HG03159 (cell line): Measurements from ENCODE around the gene PRKAR2B.
A peak's percentile ranks its signal among the peaks of the same experiment; 100 is the strongest.
"Not testable (repeated sequence)": the region's sequence is repeated elsewhere in the genome, so short reads cannot be mapped to it uniquely, and the experiment has no call there.

ENCODE experiments used
- ATAC-seq: cut with Tn5 transposase; IDR thresholded peaks from one replicate; pipeline ENCODE4 v1.9.1; 2021; ENCODE audit warnings: mild to moderate bottlenecking, moderate library complexity; ENCODE audit not compliant: unreplicated experiment

Gene PRKAR2B

DNA sequence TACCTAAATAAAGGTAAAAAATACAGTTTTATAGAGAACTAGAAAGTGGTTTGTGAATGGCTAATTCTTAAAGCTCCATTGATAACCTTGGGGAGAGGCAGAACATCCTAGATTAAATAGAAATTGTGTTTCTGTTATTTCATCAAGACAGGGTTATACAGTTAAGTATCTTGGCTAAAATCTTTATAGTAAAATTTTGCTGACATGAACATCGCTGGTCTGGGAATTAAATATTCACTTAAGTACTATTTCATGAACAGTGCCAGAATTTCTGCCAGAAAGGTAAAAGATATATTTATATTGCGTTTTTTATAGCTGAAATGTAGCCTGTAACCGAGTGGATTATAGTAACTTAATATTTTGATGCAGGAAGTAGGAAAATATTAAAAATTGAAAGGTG, 70.6 kb downstream of the PRKAR2B start:
- no peak for ATAC-seq

DNA sequence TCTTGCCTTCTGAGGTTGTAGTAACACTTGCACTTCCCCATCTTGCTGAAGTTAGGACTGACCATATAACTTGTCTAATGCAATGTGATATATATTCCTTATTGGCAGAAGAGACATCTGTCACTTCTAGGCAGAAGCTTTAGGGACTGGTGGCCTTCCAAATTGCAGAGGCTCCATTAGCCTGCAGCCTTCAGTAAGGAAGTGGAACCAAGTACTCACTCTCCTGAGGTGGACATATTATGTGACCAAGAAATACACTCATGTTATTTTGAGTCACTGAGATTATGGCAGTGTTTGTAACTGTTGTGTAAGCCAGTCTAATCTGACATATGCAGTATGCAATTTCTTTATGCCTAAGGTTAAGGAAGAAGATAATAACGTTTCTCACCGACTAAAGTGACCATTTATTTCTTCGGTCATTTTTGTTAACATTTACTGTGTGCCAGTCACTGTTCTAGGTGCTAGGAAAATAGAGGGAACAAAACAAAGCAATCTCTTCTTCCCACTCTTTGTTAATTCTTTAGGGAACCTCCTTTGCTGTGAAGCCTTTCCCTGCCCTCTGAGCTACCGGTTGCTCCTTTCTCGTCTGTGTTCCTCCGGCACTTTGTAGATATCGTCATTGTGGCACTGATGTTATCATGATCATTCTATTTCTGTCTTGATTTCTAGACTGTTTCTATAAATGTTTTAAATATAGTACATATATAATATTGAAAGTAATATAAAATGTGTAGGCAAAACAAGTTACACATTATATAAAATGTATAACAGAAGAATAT, 71.4 kb downstream of the PRKAR2B start:
- ATAC-seq = no peak

DNA sequence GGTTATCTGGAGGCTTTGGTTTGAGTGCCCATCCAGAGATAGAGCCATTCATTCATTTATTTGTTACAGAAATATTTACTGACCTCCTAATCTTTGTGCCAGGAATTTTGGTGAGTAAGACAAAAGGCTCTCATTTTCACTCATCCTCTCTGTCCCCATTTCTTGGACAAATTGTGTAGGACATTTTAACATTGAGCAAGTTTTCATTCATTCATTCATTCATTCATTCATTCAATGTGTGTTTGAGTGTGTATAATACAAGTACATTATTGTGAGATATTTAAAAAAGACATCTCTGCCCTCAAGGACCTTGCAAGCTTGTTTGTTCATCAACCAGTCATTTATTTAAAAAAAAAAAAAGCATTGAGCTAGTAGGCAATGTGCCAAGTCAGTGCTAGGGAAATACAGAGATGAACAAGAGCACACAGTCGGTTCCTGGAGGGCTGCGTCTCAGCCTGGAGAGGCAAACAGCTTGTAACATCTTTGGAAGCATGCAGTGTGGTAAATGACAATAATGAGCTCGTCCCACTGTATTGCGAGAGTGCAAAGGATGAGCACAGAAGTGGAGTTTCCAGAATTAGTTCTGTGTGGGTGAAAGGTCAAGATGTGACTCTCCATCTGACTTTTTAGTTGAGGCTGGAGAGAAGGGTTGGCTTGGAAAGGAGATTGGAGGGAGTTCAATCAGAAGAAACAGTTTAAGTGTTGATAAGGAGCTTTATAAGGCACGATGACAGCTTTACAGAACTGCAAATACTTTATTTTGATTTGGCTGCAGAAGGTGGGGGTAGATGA, 73.8 kb downstream of the PRKAR2B start:
- ATAC-seq = no peak

DNA sequence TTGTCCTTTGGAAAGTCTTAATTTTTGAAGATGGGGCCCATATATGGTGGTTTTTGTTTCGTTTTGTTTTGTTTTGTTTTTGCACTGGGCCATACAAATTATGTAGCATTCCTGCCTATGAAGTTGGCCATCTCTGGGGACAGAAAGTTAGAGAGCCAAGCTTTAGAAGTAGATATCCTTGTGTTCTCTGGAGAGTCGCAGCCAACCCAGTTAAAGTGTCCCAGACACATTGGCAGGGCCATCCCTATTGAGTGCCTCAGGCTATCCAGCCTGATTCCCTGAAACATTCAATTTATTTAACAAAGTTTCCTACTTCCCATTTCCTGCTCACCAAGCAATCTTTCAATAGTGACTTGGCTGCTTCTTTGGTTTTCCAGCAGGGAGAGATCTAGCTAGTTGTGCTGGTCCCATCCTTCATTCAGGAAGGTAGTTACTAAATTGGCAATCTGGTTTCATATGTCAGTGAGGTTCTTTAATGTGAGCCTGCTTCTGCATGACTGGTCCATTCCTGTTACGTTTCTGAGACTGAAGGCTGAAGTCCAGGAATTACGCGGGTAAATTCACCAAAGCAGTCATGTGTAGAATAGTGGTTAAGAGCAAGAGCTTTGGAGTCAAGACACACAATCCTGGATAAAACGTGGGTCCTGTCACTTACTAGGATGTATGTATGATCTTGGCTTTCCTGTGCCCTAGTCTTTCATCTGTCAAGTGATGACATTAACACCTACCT, 75.0 kb downstream of the PRKAR2B start:
- no peak for ATAC-seq

GRCh38 chr7:107122486-107122911, 78.0 kb downstream of the PRKAR2B start:
- ATAC-seq = no peak

- ATAC-seq = no peak
These were observed 78.9 kb downstream of the PRKAR2B start for GRCh38 chr7:107123392-107123791.

DNA sequence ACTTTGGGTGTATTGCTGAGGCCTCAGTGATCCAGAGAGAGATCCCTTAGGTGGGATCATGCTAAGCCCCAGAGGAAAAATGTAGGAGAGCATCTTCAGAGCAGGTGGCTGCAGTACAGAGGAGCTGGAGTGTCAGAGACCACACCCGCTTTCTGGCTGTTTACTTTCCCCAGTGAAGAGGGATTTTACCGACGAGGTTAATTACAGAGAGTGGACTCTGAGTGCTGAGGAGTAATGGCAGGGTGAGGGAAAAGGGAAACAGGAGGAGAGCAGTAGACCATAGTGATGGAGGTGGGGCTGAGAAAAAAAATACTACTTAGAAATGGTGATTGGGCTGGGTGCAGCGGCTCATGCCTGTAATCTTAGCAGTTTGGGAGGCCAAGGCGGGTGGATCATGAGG, 81.0 kb downstream of the PRKAR2B start:
- no peak for ATAC-seq

GRCh38 chr7:107128217-107128616, 83.7 kb downstream of the PRKAR2B start:
- no peak for ATAC-seq

- no peak for ATAC-seq
These were observed 84.2 kb downstream of the PRKAR2B start for GRCh38 chr7:107128748-107129147.

GRCh38 chr7:107130487-107131220, 86.1 kb downstream of the PRKAR2B start:
- ATAC-seq = no peak

DNA sequence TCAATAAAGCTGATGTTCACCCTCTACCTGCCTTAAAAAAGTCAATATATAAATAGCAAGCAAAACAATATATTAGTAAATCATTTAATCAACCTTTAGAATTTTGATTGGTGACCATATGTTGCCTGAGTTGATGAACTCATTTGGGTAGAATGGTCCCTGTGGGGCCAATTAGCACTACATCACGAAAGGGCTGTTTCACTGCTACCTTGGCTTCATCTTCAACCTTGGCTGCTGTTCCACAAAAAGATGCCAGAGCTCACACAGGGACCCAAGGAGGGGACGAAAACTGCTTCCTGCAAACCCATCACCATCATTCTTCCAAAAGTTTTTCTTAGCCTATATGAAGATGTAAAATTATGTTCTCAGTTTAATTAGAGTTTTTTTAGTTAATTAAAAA, 88.9 kb downstream of the PRKAR2B start:
- ATAC-seq = no peak

- no peak for ATAC-seq
These were observed 94.4 kb downstream of the PRKAR2B start for GRCh38 chr7:107138696-107139420.

GRCh38 chr7:107143875-107144274, 99.4 kb downstream of the PRKAR2B start:
- not testable (repeated sequence) for ATAC-seq

- no peak for ATAC-seq
These were observed 100.7 kb downstream of the PRKAR2B start for GRCh38 chr7:107145067-107145838.

- no peak for ATAC-seq
These were observed 103.2 kb downstream of the PRKAR2B start for GRCh38 chr7:107147464-107148393.

DNA sequence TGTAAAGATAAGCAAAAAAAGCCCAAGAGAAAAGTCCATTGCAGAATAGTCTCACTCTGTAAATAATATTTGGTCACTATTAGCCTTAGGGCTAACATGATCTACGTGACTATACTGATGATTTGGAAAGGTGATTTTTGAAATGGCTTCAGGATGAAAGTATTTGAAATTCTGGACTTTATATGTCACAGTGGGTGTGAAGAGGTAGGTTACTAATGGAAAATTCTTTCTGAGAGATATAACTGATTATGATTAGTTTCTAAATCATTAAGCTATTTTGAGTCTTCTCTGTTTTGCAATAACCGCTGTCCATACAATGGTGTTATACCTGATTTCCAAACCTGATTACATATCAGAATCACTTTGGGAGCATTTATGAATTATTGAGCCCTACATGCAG, 104.2 kb downstream of the PRKAR2B start:
- no peak for ATAC-seq

GRCh38 chr7:107149863-107150262, 105.4 kb downstream of the PRKAR2B start:
- ATAC-seq = no peak

DNA sequence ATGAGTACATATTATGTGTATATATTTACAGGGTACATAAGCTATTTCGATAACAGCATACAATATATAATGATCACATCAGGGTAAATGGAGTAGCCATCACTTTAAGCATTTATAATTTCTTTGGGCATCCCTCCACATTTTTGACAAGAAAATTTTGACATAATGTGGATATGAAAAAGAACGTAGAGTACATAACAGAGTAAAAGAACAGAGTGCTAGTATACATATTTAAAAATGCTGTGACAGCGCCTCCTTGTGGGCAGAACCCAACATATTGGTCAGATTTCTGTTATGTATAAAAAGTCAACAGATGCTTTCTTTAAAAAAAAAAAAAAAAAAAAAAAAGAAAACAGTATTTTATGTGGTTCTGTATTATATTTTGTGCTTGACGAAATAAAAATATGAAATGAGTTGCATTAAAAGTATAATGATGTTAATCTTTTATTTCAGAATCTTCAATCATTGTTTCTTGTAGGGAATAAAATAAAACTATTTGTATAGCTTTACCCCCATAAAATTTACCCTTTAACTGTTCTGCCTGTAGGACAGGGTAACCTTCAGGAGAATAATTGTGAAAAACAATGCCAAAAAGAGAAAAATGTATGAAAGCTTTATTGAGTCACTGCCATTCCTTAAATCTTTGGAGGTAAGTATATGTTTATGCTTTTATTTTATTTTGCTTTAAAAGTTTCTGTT, 106.0 kb downstream of the PRKAR2B start:
- ATAC-seq = peak; percentile 54
